SK-N-MC (cell line): ENCODE measurements around the gene PRR36.

Source experiments
- DNase-seq: peaks from one replicate; pipeline ENCODE4 v3.0.0-alpha.2; 2011; ENCODE audit warnings: low read depth, low spot score
- H3K27ac ChIP-seq: fragments of 200-600 bp; sonication (generic); 2 replicates; pipeline ENCODE4 v1.5.1; 2016; ENCODE audit warnings: mixed run types
- H3K36me3 ChIP-seq: fragments of 200-600 bp; sonication (generic); 2 replicates; pipeline ENCODE4 v1.6.1; 2017; ENCODE audit warnings: antibody characterized with exemption, low read length, mixed read lengths; ENCODE audit not compliant: insufficient read depth
- H3K4me3 ChIP-seq: fragments of 200-600 bp; sonication (generic); 2 replicates; pipeline ENCODE4 v1.5.1; 2016
- H3K9ac ChIP-seq: fragments of 200-600 bp; sonication (generic); 2 replicates; pipeline ENCODE4 v1.8.0; 2017; ENCODE audit warnings: mixed run types, mixed read lengths; ENCODE audit not compliant: insufficient read length
- H3K9me3 ChIP-seq: fragments of 200-600 bp; sonication (generic); 2 replicates; pipeline ENCODE4 v1.6.1; 2017; ENCODE audit warnings: low read depth, mild to moderate bottlenecking, antibody characterized with exemption, low read length, moderate library complexity, mixed read lengths
- EZH2 ChIP-seq: fragments of 200-600 bp; sonication (generic); IDR thresholded peaks from one replicate; pipeline ENCODE4 v1.6.1; 2017; ENCODE audit warnings: antibody characterized with exemption
- FOXP2 ChIP-seq: optimal IDR thresholded peaks from 2 replicates; pipeline ENCODE3; 2011; ENCODE audit warnings: mild to moderate bottlenecking, moderate library complexity; ENCODE audit not compliant: insufficient read depth; ENCODE audit errors: extremely low read length, control extremely low read depth
- POLR2AphosphoS5 ChIP-seq: IDR thresholded peaks from 2 replicates; pipeline ENCODE4 v1.6.1; 2012; ENCODE audit warnings: mild to moderate bottlenecking, low read depth, low read length, borderline replicate concordance

PRR36 gene

DNA sequence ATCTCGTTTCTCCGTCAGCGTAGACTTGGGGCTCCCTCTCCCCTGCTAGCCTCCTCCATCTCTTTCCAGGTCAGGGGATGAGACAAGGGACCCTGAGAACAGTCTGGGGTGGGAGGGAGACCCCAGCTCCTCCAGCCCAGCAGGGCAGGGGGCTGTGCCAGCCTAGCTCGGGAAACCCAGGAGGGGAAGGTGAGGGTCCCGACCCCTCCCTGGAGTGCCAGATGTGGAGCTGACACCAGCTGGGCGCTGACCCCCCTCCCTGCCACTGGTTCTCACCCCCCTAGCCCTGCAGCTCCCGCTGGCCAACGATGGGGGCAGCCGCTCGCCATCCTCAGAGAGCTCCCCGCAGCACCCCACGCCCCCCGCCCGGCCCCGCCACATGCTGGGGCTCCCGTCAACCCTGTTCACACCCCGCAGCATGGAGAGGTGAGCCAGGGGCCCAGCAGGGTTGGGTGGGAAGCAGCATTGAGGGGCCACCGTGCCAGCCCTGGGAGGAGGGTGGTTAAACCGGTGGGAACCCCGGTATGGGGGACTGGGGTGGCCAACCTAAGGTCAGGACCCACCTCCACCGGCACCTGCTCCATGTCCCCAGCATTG is 35.4 kb upstream of the PRR36 start:
- Histone ChIP-seq H3K27ac (no peak overlapping the region), H3K4me3 (no peak overlapping the region), H3K9ac (no peak overlapping the region), H3K36me3 (peaks cover 31% of the 10 kb centered on the region; the same call in 1 of the 2 replicates), H3K9me3 (no peaks in the 10 kb centered on the region)
- TF ChIP-seq POLR2AphosphoS5, result no peak
- no peak for TF ChIP-seq EZH2
- DNase-seq, result no peak

DNA sequence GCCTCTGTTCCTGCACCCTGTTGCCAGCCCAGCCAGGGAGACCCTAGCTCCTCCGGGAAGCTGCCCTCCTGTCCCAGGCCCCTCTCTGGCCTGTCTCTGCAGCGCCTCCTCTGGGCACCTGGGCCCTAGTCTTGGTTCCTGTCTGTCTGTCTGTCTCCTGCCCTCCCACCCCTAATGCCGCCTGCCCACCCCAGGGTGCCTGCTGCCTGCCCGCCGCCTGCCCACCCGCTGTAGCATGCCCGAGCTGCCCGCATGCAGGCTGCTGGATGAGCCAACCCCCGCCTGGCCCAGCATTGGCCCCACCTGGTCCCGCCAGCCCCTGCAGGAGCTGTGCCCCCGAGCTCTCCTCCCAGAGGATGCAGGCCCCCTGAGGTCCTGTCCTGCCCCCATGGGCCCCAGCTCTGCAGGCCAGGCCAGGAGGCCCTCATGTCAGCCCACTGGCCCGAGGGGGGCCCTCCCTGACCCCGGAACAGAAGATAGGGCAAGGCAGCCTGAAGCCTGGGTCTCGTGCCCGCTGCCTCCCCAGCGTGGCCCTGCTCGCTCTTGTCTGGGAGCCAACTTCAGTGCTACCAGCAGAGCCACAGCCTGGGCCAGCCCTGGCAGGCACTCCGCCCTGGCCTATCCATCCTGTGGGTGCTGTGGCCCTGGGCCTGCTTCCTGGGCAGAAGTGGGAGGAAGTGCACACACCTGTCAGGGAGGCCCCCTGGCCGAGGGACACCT is 34.7 kb upstream of the PRR36 start:
- TF ChIP-seq FOXP2 (no peak), EZH2 (no peak), POLR2AphosphoS5 (no peak)
- Histone ChIP-seq H3K9ac (no peak overlapping the region), H3K27ac (no peak overlapping the region), H3K9me3 (no peaks in the 10 kb centered on the region), H3K4me3 (no peak overlapping the region), H3K36me3 (peaks cover 31% of the 10 kb centered on the region; the same call in 1 of the 2 replicates)
- DNase-seq, result no peak

DNA sequence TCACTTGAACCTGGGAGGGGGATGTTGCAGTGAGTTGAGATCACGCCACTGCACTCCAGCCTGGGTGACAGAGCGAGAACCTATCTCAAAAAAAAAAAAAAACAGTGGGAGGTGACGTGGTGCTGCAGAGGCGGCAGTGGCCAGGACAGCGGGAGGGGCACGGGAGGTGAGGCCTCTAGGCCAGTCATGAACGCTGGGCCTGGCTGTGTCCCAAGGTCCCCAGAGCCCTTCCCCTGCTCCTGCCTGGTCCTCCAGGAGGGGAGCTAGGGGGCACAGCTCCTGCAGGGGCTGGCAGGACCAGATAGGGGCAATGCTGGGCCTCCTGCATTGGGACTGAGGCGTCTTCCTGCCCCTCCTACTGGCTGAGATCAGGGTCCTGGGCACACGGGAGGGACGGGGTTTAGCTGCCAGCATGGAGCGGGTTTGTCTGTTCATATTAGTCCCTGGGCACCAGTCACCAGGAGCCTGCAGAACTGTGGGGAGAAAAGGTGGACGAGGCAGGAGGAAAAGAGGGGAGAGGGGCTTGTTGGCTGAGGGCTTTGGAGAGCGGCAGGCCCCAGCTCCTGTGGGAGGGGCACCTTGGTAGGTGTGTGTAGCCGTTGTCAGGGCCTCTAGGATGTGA is 34.0 kb upstream of the PRR36 start:
- H3K36me3 ChIP-seq, result peaks cover 31% of the 10 kb centered on the region; the same call in 1 of the 2 replicates
- H3K4me3 ChIP-seq, result no peak overlapping the region
- H3K9ac ChIP-seq, result no peak overlapping the region
- no peak for DNase-seq
- no peak overlapping the region for H3K27ac ChIP-seq
- TF ChIP-seq EZH2, result no peak
- no peak for TF ChIP-seq POLR2AphosphoS5
- no peaks in the 10 kb centered on the region for H3K9me3 ChIP-seq

DNA sequence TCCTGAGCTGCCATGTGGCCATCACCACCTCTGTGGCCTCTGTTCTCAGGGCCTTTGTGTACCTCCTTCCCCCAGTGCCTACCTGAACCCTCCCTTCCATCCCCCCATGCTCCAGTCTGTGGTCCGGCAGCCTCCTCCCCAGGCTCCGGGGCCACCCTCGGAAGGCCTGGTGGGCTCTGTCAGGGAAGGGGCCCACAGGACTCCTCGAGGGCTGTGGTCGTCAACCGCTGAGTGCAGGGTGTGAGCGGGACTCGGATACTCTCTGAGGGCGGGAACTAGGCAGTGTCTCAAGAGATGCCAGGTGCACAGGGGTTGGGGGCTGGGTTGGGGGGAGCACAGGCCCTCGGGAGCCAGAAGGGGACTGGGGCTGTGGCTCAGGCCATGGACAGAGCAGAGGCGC is 33.4 kb upstream of the PRR36 start:
- H3K9ac ChIP-seq, result no peak overlapping the region
- H3K27ac ChIP-seq, result no peak overlapping the region
- no peak for DNase-seq
- peaks cover 31% of the 10 kb centered on the region; the same call in 1 of the 2 replicates for H3K36me3 ChIP-seq
- no peaks in the 10 kb centered on the region for H3K9me3 ChIP-seq
- no peak for TF ChIP-seq EZH2
- no peak for TF ChIP-seq FOXP2
- TF ChIP-seq POLR2AphosphoS5, result no peak
- H3K4me3 ChIP-seq, result no peak overlapping the region

DNA sequence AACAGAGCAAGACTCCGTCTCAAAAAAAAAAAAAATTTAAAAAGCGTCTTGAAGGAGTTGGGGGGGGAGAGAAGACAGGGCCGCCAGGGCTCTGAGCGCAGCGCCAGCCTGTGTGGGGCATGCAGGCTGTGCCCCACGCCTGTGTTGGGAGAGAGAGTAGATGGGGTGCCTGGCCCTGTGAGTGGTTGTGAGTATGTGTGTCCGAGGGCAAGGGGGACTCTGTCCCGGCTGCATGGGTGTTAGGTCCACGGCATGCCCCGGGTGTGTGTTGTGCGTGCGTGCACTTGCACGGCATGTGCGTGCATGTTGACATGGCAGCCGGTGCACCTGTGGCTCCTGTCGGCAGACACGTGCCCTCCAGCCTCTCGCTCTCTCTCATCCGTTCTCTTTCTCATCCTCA is 32.9 kb upstream of the PRR36 start:
- H3K9ac ChIP-seq, result no peak overlapping the region
- H3K4me3 ChIP-seq, result no peak overlapping the region
- H3K27ac ChIP-seq, result no peak overlapping the region
- DNase-seq, result no peak
- TF ChIP-seq FOXP2, result no peak
- no peak for TF ChIP-seq POLR2AphosphoS5
- TF ChIP-seq EZH2, result no peak
- H3K9me3 ChIP-seq, result no peaks in the 10 kb centered on the region
- peaks cover 30% of the 10 kb centered on the region; the same call in 1 of the 2 replicates for H3K36me3 ChIP-seq

DNA sequence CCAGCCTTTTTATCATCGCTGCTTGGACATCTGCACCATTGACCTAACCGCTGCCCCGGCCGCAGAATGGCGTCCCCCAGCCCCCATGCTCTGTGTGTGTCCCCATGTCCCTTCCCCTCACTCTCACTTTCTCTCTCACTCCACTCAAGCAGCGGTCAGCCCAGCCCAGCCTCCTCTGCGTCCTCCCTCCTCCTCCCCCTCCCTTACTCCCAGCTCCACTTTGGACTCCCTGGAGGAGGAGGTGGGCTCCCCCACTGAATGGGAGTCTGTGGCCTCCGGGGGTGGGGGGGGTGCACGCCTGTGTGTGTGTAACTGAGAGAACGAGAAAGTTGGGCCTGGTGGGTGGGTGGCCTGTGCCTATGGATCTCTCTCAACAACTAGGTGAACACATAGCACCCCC is 31.7 kb upstream of the PRR36 start:
- no peak overlapping the region for H3K9ac ChIP-seq
- peaks cover 17% of the 10 kb centered on the region; the same call in 1 of the 2 replicates for H3K36me3 ChIP-seq
- H3K4me3 ChIP-seq, result no peak overlapping the region
- no peak overlapping the region for H3K27ac ChIP-seq
- TF ChIP-seq FOXP2, result no peak
- TF ChIP-seq POLR2AphosphoS5, result no peak
- no peak for TF ChIP-seq EZH2
- no peak for DNase-seq
- H3K9me3 ChIP-seq, result no peaks in the 10 kb centered on the region

DNA sequence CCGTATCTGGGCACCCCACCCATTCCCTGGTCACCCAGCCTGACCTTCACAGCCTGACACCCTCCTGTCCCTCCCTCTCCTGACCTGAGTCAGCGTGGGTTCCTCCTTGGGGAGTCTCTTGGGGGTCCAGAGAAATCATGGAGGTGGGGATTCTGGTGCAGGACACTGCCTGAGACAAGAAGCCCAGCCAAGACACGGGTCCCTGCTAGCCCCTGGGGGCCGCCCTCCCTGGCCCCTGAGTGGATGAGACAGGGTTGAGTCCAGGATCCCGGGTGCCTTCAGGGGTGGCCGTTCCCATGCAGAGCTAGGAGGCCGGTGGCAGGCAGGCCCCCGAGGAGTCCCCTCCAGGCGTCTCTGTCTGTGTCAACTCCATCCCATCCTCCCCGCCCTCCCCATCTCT is 31.1 kb upstream of the PRR36 start:
- no peak overlapping the region for H3K27ac ChIP-seq
- peak overlapping the region; percentile 53 for H3K9ac ChIP-seq
- peaks cover 11% of the 10 kb centered on the region; the same call in 1 of the 2 replicates for H3K36me3 ChIP-seq
- no peaks in the 10 kb centered on the region for H3K9me3 ChIP-seq
- TF ChIP-seq POLR2AphosphoS5 (no peak), EZH2 (no peak), FOXP2 (no peak)
- no peak for DNase-seq
- H3K4me3 ChIP-seq, result peak overlapping the region; percentile 87

DNA sequence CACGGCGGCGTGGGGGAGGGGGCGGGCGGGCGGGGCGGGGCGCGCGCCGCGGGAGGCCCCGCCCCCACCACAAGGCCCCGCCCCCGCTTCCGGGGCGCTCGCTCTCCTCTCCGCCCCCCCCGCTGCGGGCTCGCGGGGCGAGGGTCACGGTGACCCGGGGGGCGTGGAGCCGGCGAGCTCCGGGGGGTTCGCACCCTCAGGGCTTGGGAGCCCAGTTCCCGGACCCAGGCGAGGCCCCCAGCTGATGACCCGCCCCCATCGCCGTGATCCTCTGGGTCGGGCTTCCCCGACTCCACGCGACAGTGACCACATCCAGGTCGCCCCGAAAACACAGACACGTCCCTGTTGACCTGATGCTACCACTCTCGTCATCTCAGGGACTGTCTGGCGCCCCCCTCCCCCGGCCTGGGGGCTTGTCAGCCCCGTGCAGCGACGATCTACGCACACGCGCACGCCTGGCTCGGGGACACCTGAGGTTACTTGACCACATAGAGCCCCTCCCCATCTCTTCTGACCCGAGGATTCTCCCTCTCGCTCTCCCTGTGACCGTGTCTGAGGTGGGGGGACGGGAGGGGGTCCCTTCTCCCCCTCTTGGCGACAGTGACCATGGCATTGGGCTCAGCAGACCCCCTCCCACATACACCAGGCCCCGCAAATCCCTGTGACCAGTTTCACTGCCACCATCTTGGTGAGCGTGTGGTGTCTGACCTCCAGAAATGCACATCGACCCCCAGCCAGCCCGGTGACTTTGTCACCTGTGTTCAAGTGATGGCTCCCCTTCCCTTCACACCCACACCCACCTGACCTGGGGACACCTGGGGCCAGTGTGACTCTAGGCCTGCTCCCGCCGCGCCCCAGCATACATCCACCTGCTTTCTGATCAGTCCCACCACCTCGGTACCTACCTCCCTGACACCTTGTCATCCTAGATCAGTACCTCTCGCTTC is 30.2 kb upstream of the PRR36 start:
- no peak for TF ChIP-seq POLR2AphosphoS5
- TF ChIP-seq FOXP2, result no peak
- no peak for TF ChIP-seq EZH2
- peak overlapping the region; percentile 85 for H3K27ac ChIP-seq
- H3K4me3 ChIP-seq, result peak overlapping the region; percentile 87
- H3K9me3 ChIP-seq, result no peaks in the 10 kb centered on the region
- H3K36me3 ChIP-seq, result peaks cover 9% of the 10 kb centered on the region; the same call in 1 of the 2 replicates
- peak overlapping the region; percentile 81 for H3K9ac ChIP-seq
- no peak for DNase-seq
